GM18861 (cell line): ENCODE data around the gene CD164.
"Not testable (repeated sequence)": the region's sequence is repeated elsewhere in the genome, so short reads cannot be mapped to it uniquely, and the experiment has no call there.

Source experiments
- ATAC-seq: cut with Tn5 transposase; IDR thresholded peaks from one replicate; pipeline ENCODE4 v1.9.1; 2021; ENCODE audit not compliant: unreplicated experiment

The CD164 gene

DNA sequence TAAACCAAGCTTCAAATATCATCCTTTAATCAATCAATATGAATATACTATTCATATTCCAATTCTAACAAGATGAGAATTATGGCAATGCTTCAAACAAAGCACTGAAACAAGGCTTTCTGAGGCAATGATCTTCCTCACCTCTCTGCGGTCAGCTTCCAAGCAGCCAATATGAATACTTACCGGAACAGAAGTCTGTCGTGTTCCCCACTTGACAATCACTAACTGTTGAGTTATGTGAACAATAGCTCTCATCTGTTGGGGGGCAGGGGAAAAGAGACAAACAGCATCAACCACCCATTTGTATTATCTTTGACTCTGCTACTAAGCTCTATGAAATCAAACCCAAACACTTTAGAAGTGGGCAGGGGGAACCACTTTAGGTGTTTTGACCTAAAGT, 4.5 kb downstream of the CD164 start:
- no peak for ATAC-seq

GRCh38 chr6:109374326-109374892, 7.9 kb downstream of the CD164 start:
- no peak for ATAC-seq

DNA sequence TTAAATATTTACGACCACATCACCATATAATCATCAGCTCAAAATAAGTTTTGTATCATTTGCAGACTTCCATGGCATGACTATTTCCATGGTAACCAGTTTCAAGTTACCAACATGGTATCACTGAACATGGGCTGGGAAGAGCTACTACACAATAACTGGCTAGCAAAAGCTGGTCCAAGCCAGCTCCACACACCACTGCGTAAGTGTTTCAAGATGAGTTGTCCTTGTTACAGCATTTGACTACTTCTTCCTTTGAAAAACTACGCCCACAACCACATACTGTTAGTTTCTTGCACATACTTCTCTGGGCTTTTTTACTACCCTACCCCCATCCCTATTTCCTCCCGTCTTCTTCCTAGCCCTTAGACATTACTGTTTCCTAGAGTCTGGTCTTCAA, 8.5 kb downstream of the CD164 start:
- peak; percentile 95 for ATAC-seq

DNA sequence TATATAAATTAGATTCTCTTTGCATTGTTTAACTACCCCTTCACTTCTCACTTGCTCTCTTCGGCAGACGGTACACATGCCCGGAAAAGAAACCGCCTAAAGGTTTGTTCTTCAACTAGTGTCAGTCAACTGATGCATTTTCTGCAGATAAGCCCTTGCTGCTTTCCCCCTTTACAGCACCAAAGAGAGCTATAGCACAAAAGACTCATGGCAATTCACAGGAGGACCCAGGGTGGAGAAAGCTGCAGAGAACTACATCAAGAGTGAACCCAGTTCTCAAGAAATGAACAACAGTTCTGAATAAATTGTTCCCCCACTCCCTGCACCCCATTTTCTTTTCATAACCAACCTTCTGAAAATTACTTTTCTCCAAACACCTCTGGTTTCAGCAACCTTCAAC, 8.9 kb downstream of the CD164 start:
- ATAC-seq: peak; percentile 0

- ATAC-seq: no peak
Observed at GRCh38 chr6:109372130-109372529, 10.1 kb downstream of the CD164 start.

DNA sequence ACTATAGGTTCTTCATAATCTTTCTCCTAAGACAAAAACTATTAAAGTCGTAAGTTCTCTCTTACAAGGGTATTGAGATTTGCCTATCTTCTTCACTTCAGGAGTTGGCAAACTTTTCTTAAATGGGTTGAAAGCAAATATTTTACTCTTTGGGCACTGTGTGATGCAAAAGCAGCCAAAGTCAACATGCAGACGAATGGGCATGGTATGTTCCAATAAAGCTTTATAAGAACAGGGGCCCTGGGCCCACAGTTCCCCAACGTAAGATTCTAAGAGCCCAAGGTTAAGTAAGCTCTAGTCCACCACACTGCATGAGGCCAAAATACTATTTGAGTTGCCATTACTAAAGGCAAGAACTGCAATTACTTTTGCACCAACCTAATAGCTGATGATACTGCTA, 11.5 kb downstream of the CD164 start:
- ATAC-seq: no peak

- ATAC-seq: no peak
Observed at GRCh38 chr6:109370336-109370735, 11.9 kb downstream of the CD164 start.

- no peak for ATAC-seq
Observed at GRCh38 chr6:109369728-109370127, 12.5 kb downstream of the CD164 start.

DNA sequence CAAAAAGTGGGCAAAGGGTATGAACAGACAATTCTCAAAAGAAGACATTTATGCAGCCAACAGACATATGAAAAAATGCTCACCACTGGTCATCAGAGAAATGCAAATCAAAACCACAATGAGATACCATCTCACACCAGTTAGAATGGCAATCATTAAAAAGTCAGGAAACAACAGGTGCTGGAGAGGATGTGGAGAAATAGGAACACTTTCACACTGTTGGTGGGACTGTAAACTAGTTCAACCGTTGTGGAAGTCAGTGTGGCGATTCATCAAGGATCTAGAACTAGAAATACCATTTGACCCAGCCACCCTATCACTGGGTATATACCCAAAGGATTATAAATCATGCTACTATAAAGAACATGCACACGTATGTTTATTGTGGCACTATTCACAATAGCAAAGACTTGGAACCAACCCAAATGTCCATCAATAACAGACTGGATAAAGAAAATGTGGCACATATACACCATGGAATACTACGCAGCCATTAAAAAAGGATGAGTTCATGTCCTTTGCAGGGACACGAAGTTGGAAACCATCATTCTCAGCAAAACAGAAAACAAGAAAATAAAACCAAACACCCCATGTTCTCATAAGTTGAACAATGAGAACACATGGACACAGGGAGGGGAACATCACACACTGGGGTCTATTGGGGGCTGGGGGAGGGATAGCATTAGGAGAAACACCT, 17.7 kb downstream of the CD164 start:
- ATAC-seq: not testable (repeated sequence)

- no peak for ATAC-seq
Observed at GRCh38 chr6:109363753-109364152, 18.5 kb downstream of the CD164 start.

DNA sequence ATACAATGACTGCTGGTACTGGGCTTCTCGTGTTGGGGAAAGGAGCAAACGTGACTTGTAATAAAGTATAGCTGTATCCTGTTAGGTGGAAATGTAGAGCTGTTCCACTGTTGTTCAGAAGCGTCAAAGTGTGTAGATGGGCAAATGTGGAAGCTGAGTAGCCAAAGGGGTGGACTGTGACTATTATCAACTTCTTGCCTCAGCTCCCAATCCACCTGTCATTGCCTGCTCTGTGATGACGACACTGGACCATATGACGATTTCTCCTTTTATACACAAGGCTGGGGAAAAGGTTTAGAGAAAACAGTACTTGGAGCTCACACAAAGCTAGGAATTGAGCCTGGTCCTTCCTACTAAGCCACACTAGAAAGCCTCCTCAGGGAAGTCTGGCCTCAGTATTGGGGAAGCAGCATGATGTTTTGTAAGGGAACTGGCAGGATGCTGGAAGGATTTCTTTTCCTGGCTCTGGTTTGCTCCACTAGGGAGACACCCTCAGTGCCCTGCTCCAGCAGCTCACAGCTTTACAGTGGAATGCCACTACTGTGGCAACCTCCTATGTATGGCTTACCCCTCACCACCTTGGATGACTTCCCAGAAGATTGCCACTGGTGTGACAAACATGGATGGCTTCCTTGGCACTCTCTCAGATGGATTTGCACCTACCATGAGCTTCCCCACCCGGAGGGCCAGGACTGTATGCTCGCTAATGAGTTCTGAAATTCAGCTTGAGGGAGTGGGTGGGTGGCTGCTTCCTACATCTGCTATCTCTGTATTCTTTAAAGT, 20.0 kb downstream of the CD164 start:
- ATAC-seq: no peak

DNA sequence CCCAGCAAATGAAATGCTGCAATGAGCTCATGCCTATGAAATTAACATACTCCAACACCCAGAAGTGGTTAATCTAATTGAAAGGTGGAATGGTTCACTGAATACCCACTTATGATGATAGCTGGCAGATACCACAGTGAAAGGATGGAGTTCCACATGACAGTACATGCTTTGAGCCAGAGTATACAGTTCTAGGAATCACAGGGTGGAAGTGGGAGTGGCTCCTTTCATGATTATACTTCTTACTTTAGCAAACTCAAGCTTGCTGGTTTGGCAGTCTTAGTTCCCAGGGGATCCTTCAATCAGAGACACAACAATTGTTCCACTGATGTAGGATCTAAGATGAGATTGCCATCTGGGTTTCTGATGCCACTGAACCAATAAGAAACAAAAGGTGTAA, 21.5 kb downstream of the CD164 start:
- no peak for ATAC-seq

GRCh38 chr6:109360281-109360680, 22.0 kb downstream of the CD164 start:
- ATAC-seq: no peak

GRCh38 chr6:109359248-109359647, 23.0 kb downstream of the CD164 start:
- no peak for ATAC-seq

DNA sequence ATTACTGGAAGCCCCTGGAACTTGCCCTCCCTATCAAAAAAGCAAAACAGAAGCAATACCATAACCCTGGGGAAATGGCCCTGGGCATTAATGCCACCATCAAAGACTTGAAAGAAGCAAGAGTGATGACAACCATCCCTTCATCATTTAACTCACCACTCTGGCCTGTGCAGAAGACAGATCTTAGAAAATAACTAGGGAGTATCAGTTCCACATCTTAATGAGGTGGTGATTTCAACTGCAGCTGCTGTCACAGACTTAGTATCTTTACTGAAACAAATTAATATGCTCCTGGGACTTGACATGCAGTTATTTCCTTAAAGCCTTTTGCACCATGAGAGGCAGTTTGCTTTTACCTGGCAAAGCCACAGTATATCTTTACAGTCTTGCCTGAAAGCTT, 24.1 kb downstream of the CD164 start:
- ATAC-seq: no peak

- ATAC-seq: no peak
Observed at GRCh38 chr6:109356237-109356636, 26.0 kb downstream of the CD164 start.

DNA sequence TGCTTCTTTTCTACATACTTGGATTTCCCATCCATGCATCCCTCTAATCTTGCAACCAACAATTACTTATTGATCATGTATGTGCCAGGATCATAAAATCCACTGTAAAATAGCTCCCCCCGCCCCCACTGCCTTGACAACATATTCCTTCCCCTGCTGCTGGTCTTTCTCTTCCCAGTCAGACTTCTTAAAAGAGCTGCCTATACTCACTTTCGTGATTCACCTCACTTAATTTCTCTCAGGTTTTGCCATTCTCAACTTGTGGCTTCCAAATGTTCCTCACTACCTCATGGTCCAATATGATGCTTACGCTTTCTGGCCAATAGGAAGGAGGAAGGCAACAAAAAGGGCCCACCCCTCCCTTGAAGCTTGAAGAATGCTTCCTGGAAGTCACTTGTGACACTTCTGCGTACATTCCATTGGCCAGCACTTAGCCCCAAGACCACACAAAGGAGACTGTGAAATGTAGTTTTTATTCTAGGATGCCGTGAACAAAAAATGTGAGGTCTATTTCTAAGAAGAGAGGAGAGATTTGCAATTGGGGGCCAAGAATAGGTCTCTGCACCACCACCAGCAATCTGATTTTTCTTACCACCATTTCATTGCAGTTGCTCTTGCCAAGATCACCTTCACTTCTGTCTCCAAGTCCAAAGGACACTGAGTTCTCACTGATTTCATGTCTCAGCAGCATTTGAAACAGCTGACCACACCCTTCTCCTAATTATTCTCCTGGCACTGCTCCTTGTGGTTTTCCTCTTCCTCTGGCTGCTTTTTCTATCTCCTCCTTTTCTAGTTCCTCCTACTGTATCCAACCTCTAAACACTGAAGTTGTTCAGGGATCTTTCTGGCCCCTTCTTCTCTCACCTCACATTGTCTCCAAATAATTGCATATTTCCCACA, 30.8 kb downstream of the CD164 start:
- no peak for ATAC-seq

- ATAC-seq: no peak
Observed at GRCh38 chr6:109349419-109349987, 32.8 kb downstream of the CD164 start.

DNA sequence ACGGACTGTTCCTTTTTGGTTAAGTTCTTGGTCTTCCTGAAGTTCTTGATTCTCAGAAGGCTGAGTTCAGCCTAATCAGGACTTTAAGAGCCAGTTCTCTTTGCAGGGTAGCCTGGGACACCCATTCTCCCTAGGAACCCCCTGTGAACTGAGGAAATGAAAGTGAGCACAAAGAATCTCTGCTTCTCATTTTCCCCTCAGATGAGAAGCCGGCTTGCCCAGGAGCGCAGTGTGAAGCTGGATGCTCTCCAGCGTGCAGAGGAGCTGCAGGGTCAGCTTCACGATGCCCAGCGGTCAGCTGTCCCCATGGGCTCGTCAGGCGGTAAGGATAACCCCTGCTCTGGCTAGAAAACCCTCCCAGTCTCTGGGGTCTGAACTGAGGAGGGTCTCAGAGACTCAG, 34.0 kb downstream of the CD164 start:
- ATAC-seq: no peak

GRCh38 chr6:109347779-109348178, 34.5 kb downstream of the CD164 start:
- no peak for ATAC-seq

GRCh38 chr6:109345986-109346385, 36.3 kb downstream of the CD164 start:
- ATAC-seq: no peak
